Activated CD4-positive, alpha-beta T cell treated with anti-CD3 and anti-CD28 coated beads, Interleukin-2, amount 50 U/mL, for 4 hours (primary cell): Measurements from ENCODE around the gene CCDC60.

Experiments
- DNase-seq, 2 experiments: peaks; one replicate each; pipeline ENCODE4 v3.0.0-alpha.2; 2020

Gene CCDC60

GRCh38 chr12:119389687-119390086, 55.2 kb downstream of the CCDC60 start:
- no peak for DNase-seq

GRCh38 chr12:119391673-119392072, 57.1 kb downstream of the CCDC60 start:
- no peak for DNase-seq

- DNase-seq: no peak
Measured at GRCh38 chr12:119393677-119394076, 59.1 kb downstream of the CCDC60 start.

- DNase-seq: no peak
Measured at GRCh38 chr12:119397540-119397939, 63.0 kb downstream of the CCDC60 start.

GRCh38 chr12:119398190-119398589, 63.7 kb downstream of the CCDC60 start:
- no peak for DNase-seq

GRCh38 chr12:119399301-119399700, 64.8 kb downstream of the CCDC60 start:
- DNase-seq: no peak

- no peak for DNase-seq
Measured at GRCh38 chr12:119406308-119406707, 71.8 kb downstream of the CCDC60 start.

GRCh38 chr12:119406811-119407210, 72.3 kb downstream of the CCDC60 start:
- no peak for DNase-seq

- DNase-seq: no peak
Measured at GRCh38 chr12:119409043-119409442, 74.5 kb downstream of the CCDC60 start.

GRCh38 chr12:119410396-119410795, 75.9 kb downstream of the CCDC60 start:
- no peak for DNase-seq

- DNase-seq: no peak
Measured at GRCh38 chr12:119412306-119412705, 77.8 kb downstream of the CCDC60 start.

GRCh38 chr12:119412811-119413794, 78.6 kb downstream of the CCDC60 start:
- peak in 1 of 2 experiments; percentile 3 for DNase-seq

- no peak for DNase-seq
Measured at GRCh38 chr12:119415714-119416113, 81.2 kb downstream of the CCDC60 start.

- no peak for DNase-seq
Measured at GRCh38 chr12:119417440-119417839, 82.9 kb downstream of the CCDC60 start.

GRCh38 chr12:119419381-119419780, 84.9 kb downstream of the CCDC60 start:
- no peak for DNase-seq

- no peak for DNase-seq
Measured at GRCh38 chr12:119423285-119423684, 88.8 kb downstream of the CCDC60 start.

GRCh38 chr12:119425623-119426022, 91.1 kb downstream of the CCDC60 start:
- DNase-seq: no peak

- no peak for DNase-seq
Measured at GRCh38 chr12:119431151-119431550, 96.6 kb downstream of the CCDC60 start.

GRCh38 chr12:119432949-119433348, 98.4 kb downstream of the CCDC60 start:
- DNase-seq: no peak

GRCh38 chr12:119440803-119441360, 106.4 kb downstream of the CCDC60 start:
- DNase-seq: no peak

GRCh38 chr12:119444462-119445044, 110.0 kb downstream of the CCDC60 start:
- DNase-seq: peak in 1 of 2 experiments; percentile 7

- DNase-seq: no peak
Measured at GRCh38 chr12:119446459-119446858, 111.9 kb downstream of the CCDC60 start.

GRCh38 chr12:119447126-119447525, 112.6 kb downstream of the CCDC60 start:
- no peak for DNase-seq

GRCh38 chr12:119447618-119448017, 113.1 kb downstream of the CCDC60 start:
- no peak for DNase-seq
